Keratinocyte (primary cell): ENCODE data around the gene ADAMTSL5.

Experiments used
- CTCF ChIP-seq, 3 experiments: IDR thresholded peaks in 1 of 3; conservative IDR thresholded peaks in 1 of 3; optimal IDR thresholded peaks in 1 of 3; 2 replicates in 2 of 3; 3 replicates in 1 of 3; pipeline versions ENCODE3 to v1.5.1; 2011; ENCODE audit warnings: low read length in 3 of 3, mild to moderate bottlenecking in 3 of 3, moderate library complexity in 2 of 3, control low read depth in 1 of 3, inconsistent platforms in 1 of 3; ENCODE audit not compliant: insufficient read depth in 2 of 3; ENCODE audit errors: extremely low read depth in 1 of 3
- EZH2 ChIP-seq: IDR thresholded peaks from one replicate; pipeline ENCODE4 v1.6.1; 2012; ENCODE audit warnings: inconsistent platforms, mild to moderate bottlenecking, low read length, moderate library complexity

- TF ChIP-seq CTCF (optimal IDR thresholded peaks at IDR 0.05 in 1 of 3, IDR thresholded peaks at IDR 0.05 in 1 of 3, conservative IDR thresholded peaks at IDR 0.05 in 1 of 3; ENCODE audit: extremely low read depth in 1 of 3, insufficient read depth in 2 of 3, low read length in 3 of 3) (no peak), EZH2 (no peak)
Observed at GRCh38 chr19:1497578-1498235, 15.1 kb downstream of the ADAMTSL5 start.
